Keratinocyte (primary cell): ENCODE data around the gene MRPL40.

Experiments used
- CTCF ChIP-seq, 3 experiments: IDR thresholded peaks in 1 of 3; conservative IDR thresholded peaks in 1 of 3; optimal IDR thresholded peaks in 1 of 3; 2 replicates in 2 of 3; 3 replicates in 1 of 3; pipeline versions ENCODE3 to v1.5.1; 2011; ENCODE audit warnings: low read length in 3 of 3, mild to moderate bottlenecking in 3 of 3, moderate library complexity in 2 of 3, control low read depth in 1 of 3, inconsistent platforms in 1 of 3; ENCODE audit not compliant: insufficient read depth in 2 of 3; ENCODE audit errors: extremely low read depth in 1 of 3
- EZH2 ChIP-seq: IDR thresholded peaks from one replicate; pipeline ENCODE4 v1.6.1; 2012; ENCODE audit warnings: inconsistent platforms, mild to moderate bottlenecking, low read length, moderate library complexity

GRCh38 chr22:19412923-19413322 is 19.4 kb upstream of the MRPL40 start:
- TF ChIP-seq CTCF (optimal IDR thresholded peaks at IDR 0.05 in 1 of 3, IDR thresholded peaks at IDR 0.05 in 1 of 3, conservative IDR thresholded peaks at IDR 0.05 in 1 of 3; ENCODE audit: extremely low read depth in 1 of 3, insufficient read depth in 2 of 3, low read length in 3 of 3) (no peak), EZH2 (no peak)
